Neutrophil (primary cell): ENCODE measurements around the gene SHISA5.
A peak's percentile ranks its signal among the peaks of the same experiment; 100 is the strongest.

ENCODE experiments used
- H3K27ac ChIP-seq: fragments of 200-600 bp; sonication (generic); 2 replicates; pipeline ENCODE4 v1.5.1; 2016; ENCODE audit warnings: mild to moderate bottlenecking, moderate library complexity
- H3K27me3 ChIP-seq: fragments of 200-600 bp; sonication (generic); 2 replicates; pipeline ENCODE4 v1.6.0; 2016; ENCODE audit warnings: mild to moderate bottlenecking
- H3K36me3 ChIP-seq: fragments of 200-600 bp; sonication (generic); 2 replicates; pipeline ENCODE4 v1.5.1; 2017
- H3K4me1 ChIP-seq, 2 experiments: fragments of 200-600 bp in 1 of 2; sonication (generic) in 1 of 2; 1 replicate in 1 of 2; 2 replicates in 1 of 2; pipeline versions ENCODE4 v1.5.1 to v1.6.1; 2013 to 2016; ENCODE audit warnings: low read depth in 1 of 2, low read length in 1 of 2, mild to moderate bottlenecking in 1 of 2, moderate library complexity in 1 of 2; ENCODE audit not compliant: control insufficient read depth in 1 of 2, insufficient read depth in 1 of 2
- H3K4me3 ChIP-seq, 2 experiments: fragments of 200-600 bp in 1 of 2; sonication (generic) in 1 of 2; 1 replicate in 1 of 2; 2 replicates in 1 of 2; pipeline ENCODE4 v1.5.1; 2013 to 2016; ENCODE audit warnings: low read depth in 1 of 2, low read length in 1 of 2, mild to moderate bottlenecking in 1 of 2, moderate library complexity in 1 of 2
- H3K9me3 ChIP-seq: fragments of 200-600 bp; sonication (generic); 2 replicates; pipeline ENCODE4 v1.5.1; 2016
- CTCF ChIP-seq: fragments of 200-600 bp; sonication (generic); IDR thresholded peaks from 2 replicates; pipeline ENCODE4 v1.5.1; 2016; ENCODE audit warnings: antibody characterized with exemption

SHISA5 gene

GRCh38 chr3:48502121-48502520 lies 1.9 kb downstream of the SHISA5 start:
- peaks cover 26 to 28% of the 10 kb centered on the region in 2 experiments for H3K4me1 ChIP-seq
- no peaks in the 10 kb centered on the region for H3K9me3 ChIP-seq
- peak overlapping the region; percentile 78 for H3K27ac ChIP-seq
- H3K27me3 ChIP-seq = peaks cover 43% of the 10 kb centered on the region
- no peaks in the 10 kb centered on the region for H3K36me3 ChIP-seq
- no peak for TF ChIP-seq CTCF
- H3K4me3 ChIP-seq = peak overlapping the region in 1 of 2 experiments; percentile 84

DNA sequence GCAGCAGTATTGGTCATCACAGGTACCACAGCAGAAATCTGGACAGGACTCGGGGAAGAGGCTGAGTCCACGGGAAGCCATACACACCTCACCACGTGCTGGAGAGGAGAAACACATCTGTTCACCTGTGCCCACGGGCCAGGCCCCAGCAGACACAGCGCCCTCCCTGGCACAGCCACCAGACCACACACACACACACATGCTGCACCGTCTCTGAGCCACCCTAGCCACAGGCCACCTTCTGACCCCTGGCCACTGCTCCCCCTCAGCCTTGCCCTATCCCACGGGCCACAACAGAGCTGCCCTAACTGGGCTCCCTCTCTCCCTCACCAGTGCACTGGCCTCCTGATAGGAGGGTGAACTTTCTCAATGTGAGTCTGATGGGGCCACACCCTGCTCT lies 2.8 kb downstream of the SHISA5 start:
- peaks cover 3% of the 10 kb centered on the region for H3K36me3 ChIP-seq
- no peak overlapping the region for H3K27ac ChIP-seq
- H3K9me3 ChIP-seq = no peaks in the 10 kb centered on the region
- no peak for TF ChIP-seq CTCF
- no peak overlapping the region for H3K4me3 ChIP-seq
- H3K4me1 ChIP-seq = peaks cover 26 to 28% of the 10 kb centered on the region in 2 experiments
- H3K27me3 ChIP-seq = peaks cover 36% of the 10 kb centered on the region

DNA sequence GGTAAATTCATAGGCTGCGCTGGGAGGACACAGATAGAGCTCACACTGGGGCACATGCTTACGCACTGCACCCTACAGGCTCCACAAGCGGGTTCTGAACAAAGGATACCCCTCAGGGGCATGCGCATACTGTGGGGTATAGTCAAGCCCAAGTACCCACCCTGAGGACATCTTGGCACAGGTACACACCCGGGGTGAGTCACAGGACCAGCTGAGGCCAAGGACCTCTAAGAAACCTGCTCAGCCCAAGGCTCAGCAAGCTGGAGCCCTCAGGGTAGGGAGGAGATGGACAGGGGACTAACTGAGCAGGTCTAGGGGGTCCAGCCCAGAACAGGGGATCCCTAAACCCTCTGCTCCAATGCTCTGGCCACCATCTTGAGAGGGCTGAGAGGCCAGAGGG lies 3.3 kb downstream of the SHISA5 start:
- no peak overlapping the region for H3K4me3 ChIP-seq
- peaks cover 31% of the 10 kb centered on the region for H3K27me3 ChIP-seq
- peaks cover 26 to 28% of the 10 kb centered on the region in 2 experiments for H3K4me1 ChIP-seq
- no peaks in the 10 kb centered on the region for H3K9me3 ChIP-seq
- H3K36me3 ChIP-seq = peaks cover 6% of the 10 kb centered on the region
- H3K27ac ChIP-seq = no peak overlapping the region
- TF ChIP-seq CTCF = no peak

GRCh38 chr3:48493203-48493501 lies 10.8 kb downstream of the SHISA5 start:
- peaks cover 6% of the 10 kb centered on the region for H3K36me3 ChIP-seq
- no peak overlapping the region for H3K27ac ChIP-seq
- no peaks in the 10 kb centered on the region for H3K27me3 ChIP-seq

DNA sequence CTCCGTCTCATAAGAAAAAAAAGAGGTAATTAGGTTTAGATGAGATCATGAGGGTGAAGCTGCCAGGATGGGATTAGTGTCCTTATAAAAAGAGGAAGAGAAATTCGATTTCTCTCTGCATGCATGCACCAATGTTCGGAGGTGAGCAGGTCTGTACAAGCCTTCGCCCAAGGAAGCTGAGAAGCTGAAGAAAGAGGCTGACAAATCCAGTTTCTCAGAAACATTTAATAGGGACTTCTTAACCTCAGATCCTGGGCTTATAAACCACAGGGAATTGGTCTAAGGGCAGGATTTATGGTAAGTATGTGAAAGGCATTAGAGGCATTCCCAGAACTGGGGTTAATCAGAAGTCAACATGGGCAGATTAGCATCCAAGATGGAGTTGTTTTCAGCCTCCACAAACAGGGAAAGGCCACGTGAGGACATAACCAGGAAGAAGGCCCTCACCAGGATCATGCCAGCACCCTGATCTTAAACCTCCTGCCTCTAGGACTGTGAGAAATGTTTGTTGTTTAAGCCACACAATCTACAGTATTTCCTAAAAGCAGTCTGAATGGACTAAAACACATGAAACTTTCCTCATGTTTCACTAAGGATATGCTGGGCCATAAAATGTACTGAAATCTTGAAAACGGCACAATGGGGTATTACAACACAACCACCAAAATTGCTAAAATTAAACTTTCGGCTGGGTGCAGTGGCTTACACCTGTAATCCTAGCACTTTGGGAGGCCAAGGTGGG lies 11.3 kb downstream of the SHISA5 start:
- Histone ChIP-seq H3K4me1 (no peaks in the 10 kb centered on the region), H3K36me3 (peaks cover 6% of the 10 kb centered on the region), H3K27ac (no peak overlapping the region), H3K4me3 (no peak overlapping the region), H3K27me3 (no peaks in the 10 kb centered on the region), H3K9me3 (no peaks in the 10 kb centered on the region)
- no peak for TF ChIP-seq CTCF

More at GRCh38 chr3:48493203-48493501, 10.8 kb downstream of the SHISA5 start:
- H3K9me3 ChIP-seq = no peaks in the 10 kb centered on the region
- H3K4me3 ChIP-seq = no peak overlapping the region
- TF ChIP-seq CTCF = no peak
- no peaks in the 10 kb centered on the region for H3K4me1 ChIP-seq
